H1 (cell line): ENCODE data around the gene CACNA1C. TPM values are rescaled to one million over a fixed set of nuclear protein-coding genes. Genes with fewer than 3 reads are reported as not detected.

Source experiments
- CTCF ChIA-PET: fragments of 300-600 bp; sonication (Branson Sonifier 250); formaldehyde crosslinking; loops from one replicate; lab custom pipeline; 2021; ENCODE audit not compliant: partially characterized antibody; lab: Charles Lee
- POLR2A ChIA-PET: fragments of 300-600 bp; sonication (Branson Sonifier 250); formaldehyde crosslinking; loops from one replicate; lab custom pipeline; 2021; ENCODE audit warnings: inconsistent platforms; ENCODE audit not compliant: partially characterized antibody; lab: Charles Lee
- DNase-seq, 2 experiments: peaks; one replicate each; pipeline versions ENCODE4 v3.0.0 to v3.0.0-alpha.2; 2010 to 2022; ENCODE audit warnings: low spot score in 2 of 2, low read depth in 1 of 2, mixed read lengths in 1 of 2
- FAIRE-seq: peaks from 2 replicates; lab custom pipeline; 2011; peaks lifted over from hg19 to GRCh38; lab: Jason Lieb, UNC
- H2AFZ ChIP-seq: 2 replicates; pipeline ENCODE4 v1.8.1; 2012; ENCODE audit warnings: low read length, inconsistent platforms
- H2AK5ac ChIP-seq: 2 replicates; pipeline ENCODE4 v1.6.1; 2013; ENCODE audit warnings: low read depth, low read length
- H2BK120ac ChIP-seq: replicated peaks from 2 replicates; pipeline ENCODE3; 2013; ENCODE audit warnings: low read depth, low read length, inconsistent platforms
- H2BK12ac ChIP-seq: 2 replicates; pipeline ENCODE4 v1.6.1; 2013; ENCODE audit warnings: low read depth, low read length
- H2BK15ac ChIP-seq: 2 replicates; pipeline ENCODE4 v1.6.1; 2013; ENCODE audit warnings: low read length
- H2BK20ac ChIP-seq: 2 replicates; pipeline ENCODE4 v1.6.1; 2013; ENCODE audit warnings: low read length
- H2BK5ac ChIP-seq: 2 replicates; pipeline ENCODE4 v1.6.1; 2013; ENCODE audit warnings: low read depth, low read length
- H3K14ac ChIP-seq: 2 replicates; pipeline ENCODE4 v1.6.1; 2013; ENCODE audit warnings: inconsistent platforms; ENCODE audit not compliant: insufficient read length
- H3K18ac ChIP-seq: 2 replicates; pipeline ENCODE4 v1.6.1; 2013; ENCODE audit warnings: low read length; ENCODE audit errors: extremely low read depth
- H3K23ac ChIP-seq: 2 replicates; pipeline ENCODE4 v1.6.1; 2013; ENCODE audit warnings: inconsistent platforms; ENCODE audit not compliant: insufficient read length
- H3K23me2 ChIP-seq: 2 replicates; pipeline ENCODE4 v1.6.1; 2013; ENCODE audit warnings: low read depth, low read length
- H3K27ac ChIP-seq: 2 replicates; pipeline ENCODE4 v1.6.1; 2011; ENCODE audit warnings: low read depth, low read length, inconsistent platforms
- H3K27me3 ChIP-seq, 4 experiments: replicated peaks in 1 of 4; 1 replicate in 1 of 4; 2 replicates in 3 of 4; pipeline versions ENCODE4 v1.6.1 to v1.8.1; 2011 to 2013; ENCODE audit warnings: low read length in 3 of 4, mild to moderate bottlenecking in 3 of 4, inconsistent platforms in 2 of 4, mixed read lengths in 2 of 4, moderate library complexity in 1 of 4; ENCODE audit not compliant: control insufficient read depth in 3 of 4, insufficient read depth in 3 of 4; ENCODE audit errors: extremely low read depth in 1 of 4
- H3K36me3 ChIP-seq, 4 experiments: 2 replicates each; pipeline versions ENCODE4 v1.6.1 to v1.8.1; 2011 to 2013; ENCODE audit warnings: mild to moderate bottlenecking in 4 of 4, low read length in 3 of 4, moderate library complexity in 2 of 4, control low read depth in 1 of 4, inconsistent platforms in 1 of 4; ENCODE audit not compliant: insufficient read depth in 4 of 4, control insufficient read depth in 2 of 4
- H3K4ac ChIP-seq: replicated peaks from 2 replicates; pipeline ENCODE3; 2013; ENCODE audit warnings: low read length, low read depth, mixed read lengths, inconsistent platforms; ENCODE audit not compliant: insufficient read length
- H3K4me1 ChIP-seq, 4 experiments: replicated peaks in 1 of 4; 1 replicate in 1 of 4; 2 replicates in 3 of 4; pipeline versions ENCODE4 v1.6.1 to v1.8.1; 2011 to 2013; ENCODE audit warnings: low read length in 3 of 4, inconsistent platforms in 2 of 4, mixed read lengths in 1 of 4; ENCODE audit not compliant: insufficient read depth in 4 of 4, control insufficient read depth in 3 of 4
- H3K4me2 ChIP-seq, 2 experiments: 2 replicates each; pipeline versions ENCODE4 v1.6.1 to v1.8.1; 2011 to 2013; ENCODE audit warnings: low read depth in 2 of 2, low read length in 2 of 2, control low read depth in 1 of 2, inconsistent platforms in 1 of 2, mild to moderate bottlenecking in 1 of 2; ENCODE audit not compliant: insufficient read depth in 1 of 2
- H3K4me3 ChIP-seq, 4 experiments: fragments of 200-600, 300-600 bp in 1 of 4; sonication (generic), shearing (Covaris generic), sonication (Bioruptor Twin) in 1 of 4; 2 replicates each; pipeline versions ENCODE4 v1.5.1 to v1.8.1; 2011 to 2016; ENCODE audit warnings: low read length in 4 of 4, low read depth in 3 of 4, control low read depth in 2 of 4, inconsistent platforms in 2 of 4, mild to moderate bottlenecking in 2 of 4, mixed read lengths in 1 of 4, moderate library complexity in 1 of 4; ENCODE audit not compliant: insufficient read depth in 2 of 4; ENCODE audit errors: extremely low read depth in 1 of 4
- H3K56ac ChIP-seq: replicated peaks from 2 replicates; pipeline ENCODE3; 2013; ENCODE audit warnings: low read depth, mild to moderate bottlenecking, mixed read lengths, low read length, inconsistent platforms; ENCODE audit not compliant: insufficient read length
- H3K79me1 ChIP-seq: 2 replicates; pipeline ENCODE4 v1.6.1; 2013; ENCODE audit warnings: low read depth, low read length, control low read depth
- H3K79me2 ChIP-seq, 2 experiments: 2 replicates each; pipeline versions ENCODE4 v1.6.1 to v1.8.1; 2012 to 2013; ENCODE audit warnings: low read length in 2 of 2, mild to moderate bottlenecking in 2 of 2, inconsistent platforms in 1 of 2; ENCODE audit not compliant: insufficient read depth in 2 of 2, control insufficient read depth in 1 of 2
- H3K9ac ChIP-seq, 4 experiments: replicated peaks in 1 of 4; 1 replicate in 1 of 4; 2 replicates in 3 of 4; pipeline versions ENCODE4 v1.6.1 to v1.8.1; 2011 to 2013; ENCODE audit warnings: low read depth in 3 of 4, low read length in 3 of 4, control low read depth in 2 of 4, mild to moderate bottlenecking in 2 of 4, moderate library complexity in 2 of 4, inconsistent platforms in 1 of 4; ENCODE audit errors: extremely low read depth in 1 of 4
- H3K9me3 ChIP-seq, 2 experiments: 2 replicates each; pipeline versions ENCODE4 v1.6.1 to v1.8.1; 2012 to 2013; ENCODE audit warnings: mild to moderate bottlenecking in 2 of 2, moderate library complexity in 2 of 2, control low read depth in 1 of 2, inconsistent platforms in 1 of 2, low read depth in 1 of 2, low read length in 1 of 2, mixed read lengths in 1 of 2; ENCODE audit not compliant: insufficient read depth in 2 of 2
- H4K20me1 ChIP-seq, 2 experiments: replicated peaks in 1 of 2; 2 replicates each; pipeline versions ENCODE3 to v1.8.1; 2011 to 2013; ENCODE audit warnings: inconsistent platforms in 2 of 2, low read length in 2 of 2, mild to moderate bottlenecking in 1 of 2; ENCODE audit not compliant: insufficient read depth in 2 of 2, control insufficient read depth in 1 of 2
- H4K5ac ChIP-seq: 2 replicates; pipeline ENCODE4 v1.6.1; 2013; ENCODE audit warnings: low read length, low read depth, mixed read lengths, inconsistent platforms; ENCODE audit not compliant: insufficient read length
- H4K8ac ChIP-seq: 2 replicates; pipeline ENCODE4 v1.8.0; 2013; ENCODE audit warnings: mild to moderate bottlenecking, moderate library complexity, low read length, inconsistent platforms; ENCODE audit not compliant: insufficient read depth; ENCODE audit errors: extremely low read depth
- H4K91ac ChIP-seq: replicated peaks from 2 replicates; pipeline ENCODE3; 2013; ENCODE audit warnings: low read length, mixed read lengths, inconsistent platforms; ENCODE audit not compliant: insufficient read length
- CEBPB ChIP-seq: IDR thresholded peaks from 2 replicates; pipeline ENCODE4 v1.6.1; 2012; ENCODE audit warnings: low read depth, low read length
- GTF2F1 ChIP-seq: IDR thresholded peaks from 2 replicates; pipeline ENCODE4 v1.6.1; 2012; ENCODE audit warnings: low read depth, low read length, improper control_type of control experiment, borderline replicate concordance
- HDAC6 ChIP-seq: IDR thresholded peaks from one replicate; pipeline ENCODE4 v1.7.1; 2012; ENCODE audit warnings: low read depth, mild to moderate bottlenecking, inconsistent platforms, low read length, moderate library complexity
- KDM1A ChIP-seq: fragments of 200-600, 300-600 bp; sonication (generic); IDR thresholded peaks from 2 replicates; pipeline ENCODE4 v1.7.1; 2016; ENCODE audit warnings: mild to moderate bottlenecking, low read length, borderline replicate concordance
- KDM5A ChIP-seq: fragments of 200-600 bp; IDR thresholded peaks from 2 replicates; pipeline ENCODE4 v1.7.1; 2012; ENCODE audit warnings: mild to moderate bottlenecking, low read length, inconsistent platforms, mixed read lengths
- MAFK ChIP-seq: IDR thresholded peaks from 2 replicates; pipeline ENCODE4 v1.6.1; 2012; ENCODE audit warnings: low read depth, mild to moderate bottlenecking, improper control_type of control experiment, low read length
- POLR2AphosphoS5 ChIP-seq: IDR thresholded peaks from 2 replicates; pipeline ENCODE4 v1.6.1; 2011; ENCODE audit warnings: low read depth, low read length
- RAD21 ChIP-seq, 2 experiments: IDR thresholded peaks in 1 of 2; conservative IDR thresholded peaks in 1 of 2; 2 replicates each; pipeline ENCODE4 v1.6.1; 2011; ENCODE audit warnings: low read depth in 2 of 2, low read length in 2 of 2, improper control_type of control experiment in 1 of 2, inconsistent platforms in 1 of 2, mild to moderate bottlenecking in 1 of 2, moderate library complexity in 1 of 2
- RFX5 ChIP-seq: IDR thresholded peaks from 2 replicates; pipeline ENCODE4 v1.6.1; 2011; ENCODE audit warnings: low read depth, low read length, improper control_type of control experiment, borderline replicate concordance
- RXRA ChIP-seq: IDR thresholded peaks from 2 replicates; pipeline ENCODE4 v1.6.1; 2011; ENCODE audit warnings: low read depth, mild to moderate bottlenecking, low read length, moderate library complexity; ENCODE audit not compliant: insufficient read depth
- SP1 ChIP-seq: IDR thresholded peaks from 2 replicates; pipeline ENCODE4 v1.6.1; 2011; ENCODE audit warnings: low read depth, low read length
- SP4 ChIP-seq: IDR thresholded peaks from 2 replicates; pipeline ENCODE4 v1.6.1; 2012; ENCODE audit warnings: low read length, inconsistent platforms
- TCF12 ChIP-seq: IDR thresholded peaks from 2 replicates; pipeline ENCODE4 v1.6.1; 2011; ENCODE audit warnings: low read depth, mild to moderate bottlenecking, low read length
- WGBS, 2 experiments: shearing (Covaris generic) in 1 of 2; methylation state at CpG; one replicate each; pipeline versions ENCODE4 v1.1.6 to v1.1.7; 2013 to 2015; ENCODE audit warnings: low lambda C conversion rate in 2 of 2, mixed read lengths in 2 of 2, inconsistent platforms in 1 of 2, low coverage in 1 of 2, missing lambda C conversion rate in 1 of 2; ENCODE audit not compliant: insufficient replicate concordance in 2 of 2, insufficient coverage in 1 of 2, insufficient read length in 1 of 2; ENCODE audit errors: extremely low coverage in 1 of 2, missing lambda C conversion rate in 1 of 2; 5-methylcytosine and 5-hydroxymethylcytosine counted together
- polyA plus RNA-seq, 7 experiments: library from polyadenylated mRNA; depleted of rRNA in 3 of 7; stranded (reverse) in 5 of 7; unstranded in 2 of 7; fragments of >200 nt in 5 of 7; fragments of 200-250 nt in 2 of 7; gene quantifications; 1 replicate in 5 of 7; 2 replicates in 1 of 7; 4 replicates in 1 of 7; pipeline versions ENCODE4 v1.2.1 to v1.2.3, GENCODE V29; 2011 to 2013; ENCODE audit warnings: missing spikeins in 2 of 7, mixed read lengths in 2 of 7
- total RNA-seq: library from RNA; stranded (reverse); fragmentation: NEBNext Ultra II Directional; extraction: Animal tissue kit (Norgen Biotek cat#: 25700); gene quantifications from 2 replicates; pipeline ENCODE4 v1.2.1, GENCODE V29; 2021

CACNA1C gene
- total and polyA plus RNA-seq, 2 of the 8 experiments (the other 6 are each of a cell fraction or from before 2014, with no cell fraction given) = 1.3 TPM

GRCh38 chr12:2443776-2444175 lies 391.0 kb downstream of the CACNA1C start:
- H3K36me3 ChIP-seq = no peaks in the 10 kb centered on the region
- H4K5ac ChIP-seq = no peak overlapping the region
- H3K27me3 ChIP-seq = no peaks in the 10 kb centered on the region
- no peak for DNase-seq
- no peak overlapping the region for H3K23ac ChIP-seq
- H3K79me1 ChIP-seq = no peaks in the 10 kb centered on the region
- no peak overlapping the region for H2BK120ac ChIP-seq
- no peak overlapping the region for H2AK5ac ChIP-seq
- H3K4me3 ChIP-seq = no peak overlapping the region
- H3K9ac ChIP-seq = no peak overlapping the region
- H4K8ac ChIP-seq = no peak overlapping the region
- H4K91ac ChIP-seq = no peak overlapping the region
- H3K4me2 ChIP-seq = no peak overlapping the region
- no peaks in the 10 kb centered on the region for H3K9me3 ChIP-seq
- no peaks in the 10 kb centered on the region for H3K4me1 ChIP-seq
- peaks cover 10% of the 10 kb centered on the region; the same call in 1 of the 2 replicates for H3K23me2 ChIP-seq
- H3K79me2 ChIP-seq = no peaks in the 10 kb centered on the region
- no peak overlapping the region for H2BK15ac ChIP-seq
- TF ChIP-seq RAD21 (IDR thresholded peaks at IDR 0.05 in 1 of 2, conservative IDR thresholded peaks at IDR 0.05 in 1 of 2; ENCODE audit: low read depth in 2 of 2, low read length in 2 of 2) (no peak), MAFK (no peak), GTF2F1 (no peak), RFX5 (no peak), KDM1A (no peak), CEBPB (no peak), POLR2AphosphoS5 (no peak), TCF12 (no peak), HDAC6 (no peak), KDM5A (no peak), SP1 (no peak), RXRA (no peak), SP4 (no peak)
- TF ChIP-seq, all 59 proteins: peak for 0
- no peak for FAIRE-seq
- Histone ChIP-seq H4K20me1 (no peaks in the 10 kb centered on the region), H2BK12ac (no peak overlapping the region), H3K14ac (no peak overlapping the region), H2BK5ac (no peak overlapping the region), H3K18ac (no peak overlapping the region), H2AFZ (no peak overlapping the region), H2BK20ac (no peak overlapping the region), H3K27ac (no peak overlapping the region), H3K56ac (no peak overlapping the region), H3K4ac (no peak overlapping the region)
- CTCF ChIA-PET = interaction anchor here (0.8 to 2.0 kb wide), 4 partner anchors 15 to 247 kb away, joined by 3 to 5 read pairs (median 4); no protein-coding TSS in a partner anchor
- POLR2A ChIA-PET = no interaction called here
- 83% methylated on average over 7 of the region's 7 CpGs; no CpG with 5 or more reads in 1 of the 2 experiments for WGBS, 2 experiments
